HG03060 (cell line): ENCODE measurements around the gene PNMA6E.
"Not testable (repeated sequence)": the region's sequence is repeated elsewhere in the genome, so short reads cannot be mapped to it uniquely, and the experiment has no call there.

Experiments
- ATAC-seq: cut with Tn5 transposase; IDR thresholded peaks from one replicate; pipeline ENCODE4 v1.9.1; 2021; ENCODE audit warnings: low read depth, moderate number of reproducible peaks; ENCODE audit not compliant: unreplicated experiment

PNMA6E gene

DNA sequence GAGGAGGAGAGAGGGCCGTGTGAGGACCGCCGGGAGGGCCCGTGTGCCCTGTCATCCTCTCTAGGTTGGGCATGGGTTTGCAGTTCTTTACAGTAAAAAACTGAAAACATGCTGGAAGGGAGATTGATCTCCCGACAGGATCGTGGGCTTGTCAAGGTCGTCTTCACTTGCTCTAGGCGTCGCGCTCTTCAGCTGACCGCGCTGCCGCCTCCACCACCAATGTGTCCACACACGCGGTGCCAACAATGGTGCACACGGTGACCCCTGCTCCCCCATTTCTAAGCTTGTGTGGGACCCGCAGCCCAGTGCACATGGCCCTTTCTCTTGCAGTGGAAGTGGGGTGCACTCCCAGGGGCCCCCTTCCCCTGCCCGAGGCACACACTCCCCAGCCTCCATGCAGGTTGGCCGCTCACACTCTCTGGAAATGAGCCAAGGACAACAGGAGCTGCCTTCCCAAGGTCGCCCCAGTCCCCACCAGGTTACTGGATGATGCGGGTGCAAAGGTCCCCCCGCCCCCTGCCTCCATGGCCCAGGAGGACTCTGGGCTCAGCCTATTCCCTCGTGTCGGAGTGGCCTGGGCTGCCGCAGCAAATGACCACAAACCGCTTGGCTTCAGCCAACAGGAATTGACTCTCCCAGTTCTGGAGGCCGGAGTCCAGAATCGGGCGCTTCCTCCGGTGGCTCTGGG lies 8.4 kb upstream of the PNMA6E start:
- ATAC-seq: no peak

DNA sequence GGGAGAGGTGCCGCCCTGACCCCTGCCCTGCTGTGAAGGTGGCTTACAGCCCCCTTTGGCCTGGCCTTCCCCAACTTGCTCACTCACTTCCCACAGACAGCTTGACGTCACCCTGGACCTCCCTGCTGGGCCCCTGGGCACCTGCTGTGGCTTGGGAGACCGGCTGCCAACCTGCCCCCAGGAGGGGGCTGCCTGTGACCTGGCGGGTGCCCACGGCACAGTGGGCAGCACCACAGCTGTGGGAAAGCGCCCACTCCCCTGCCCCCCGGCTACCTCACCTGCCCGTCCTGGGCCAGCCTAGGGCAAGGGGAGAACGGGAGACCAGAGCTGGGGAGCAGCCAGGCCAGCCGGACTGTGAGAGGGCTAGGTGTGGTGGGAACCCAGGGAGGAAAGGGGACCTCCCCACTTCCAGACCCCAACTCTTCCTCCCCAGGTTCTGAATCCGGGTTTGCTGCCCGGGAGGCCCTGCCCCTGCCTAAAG lies 7.8 kb upstream of the PNMA6E start:
- no peak for ATAC-seq

DNA sequence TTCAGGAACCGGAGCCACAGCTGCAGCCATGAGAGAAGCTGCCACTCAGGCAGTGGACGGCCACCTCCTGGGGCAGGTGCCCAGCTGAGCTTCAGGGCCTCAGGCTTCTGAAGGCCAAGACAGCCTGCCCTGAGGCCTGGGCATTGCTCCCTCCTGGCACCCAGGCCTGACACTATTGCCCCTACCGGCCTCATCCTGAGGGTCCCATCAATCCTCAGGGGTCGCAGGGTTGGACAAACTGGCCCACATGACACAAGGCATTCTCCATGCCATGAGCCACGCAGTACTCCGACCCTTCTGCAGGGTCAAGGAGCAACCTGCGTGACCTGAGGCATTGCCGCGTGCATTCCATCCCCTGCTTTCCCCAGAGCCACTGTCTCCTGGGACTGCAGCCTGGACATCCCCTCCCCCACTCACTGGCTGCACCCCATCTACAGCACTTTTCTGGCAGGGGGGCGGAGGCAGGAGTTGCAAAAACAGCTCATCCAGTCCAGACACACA lies 7.1 kb upstream of the PNMA6E start:
- ATAC-seq: no peak

DNA sequence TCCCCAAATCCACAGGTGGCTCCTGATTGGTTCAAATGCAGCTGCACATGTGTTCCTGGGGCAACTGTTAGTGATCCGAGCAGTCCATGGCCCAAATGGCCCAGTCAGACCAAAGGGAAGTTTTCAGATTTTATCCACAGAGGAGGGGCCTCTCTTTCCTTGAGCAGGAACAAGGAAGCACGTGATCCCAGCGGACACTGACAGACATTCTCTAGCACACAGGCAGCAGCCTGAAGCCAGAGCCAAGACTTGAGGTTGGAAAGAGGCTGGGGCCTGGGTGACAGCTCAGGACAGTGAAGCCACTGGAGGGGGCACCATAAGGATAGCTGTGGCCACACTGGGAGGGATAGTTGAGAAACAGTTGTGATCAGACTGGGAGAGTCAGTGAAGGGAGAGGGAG lies 6.6 kb upstream of the PNMA6E start:
- no peak for ATAC-seq

DNA sequence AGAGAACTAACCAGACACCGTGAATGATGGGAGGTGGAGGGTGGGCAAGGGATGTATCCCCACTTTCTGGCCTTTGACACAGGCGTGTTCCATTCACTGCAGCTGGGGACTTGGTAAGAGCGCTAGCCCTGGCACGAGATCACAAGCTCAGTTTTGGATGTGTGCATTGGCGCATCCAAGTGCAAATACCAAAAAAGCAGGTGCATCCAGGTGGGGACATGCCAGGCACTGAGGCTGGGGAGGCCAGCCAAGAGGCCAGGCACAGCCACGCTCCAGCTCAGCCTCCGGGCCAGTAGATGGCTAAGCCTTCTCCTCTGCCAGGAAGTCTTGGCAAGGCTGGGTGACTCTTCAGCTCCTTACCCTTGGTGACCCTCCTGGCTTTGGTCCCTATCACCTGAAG lies 5.8 kb upstream of the PNMA6E start:
- ATAC-seq: no peak

DNA sequence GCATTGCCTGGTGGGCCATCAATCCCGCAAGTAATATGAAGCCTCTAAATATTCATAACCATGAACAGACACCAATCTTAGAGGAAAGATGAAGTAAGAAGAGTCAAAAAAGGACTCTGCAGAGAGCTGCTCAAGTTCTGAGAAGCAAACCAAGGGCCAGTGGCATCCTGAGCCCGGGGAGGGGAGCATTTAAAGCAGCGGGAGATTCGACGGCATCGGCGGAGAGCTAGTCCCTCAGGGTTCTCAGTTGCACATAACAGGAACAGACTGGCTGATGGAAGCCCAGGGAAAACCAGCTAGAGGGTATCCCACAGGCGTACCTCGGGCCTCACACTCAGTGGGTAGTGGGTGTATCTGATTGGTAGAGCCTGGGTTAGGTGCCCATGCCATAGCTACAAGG lies 4.9 kb upstream of the PNMA6E start:
- ATAC-seq: no peak

DNA sequence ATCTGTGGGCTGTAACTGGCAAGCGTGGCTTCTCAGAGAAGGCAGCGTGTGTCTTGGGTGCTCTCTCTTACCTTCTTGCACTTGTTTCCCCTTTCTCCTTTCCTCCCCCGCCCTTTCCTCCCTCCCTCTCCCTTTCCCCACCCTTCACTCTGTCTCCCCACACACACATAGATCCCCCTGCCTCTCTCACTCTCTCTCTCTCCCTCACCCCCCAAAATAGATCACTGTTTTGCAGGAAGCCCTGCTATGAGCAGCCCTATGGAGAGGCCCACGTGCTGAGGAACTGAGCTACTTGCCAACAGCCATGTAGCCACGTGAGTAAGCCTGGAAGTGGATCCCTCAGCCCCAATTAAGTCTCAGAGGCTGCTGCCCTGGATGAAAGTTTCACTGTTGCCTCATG lies 4.3 kb upstream of the PNMA6E start:
- no peak for ATAC-seq

DNA sequence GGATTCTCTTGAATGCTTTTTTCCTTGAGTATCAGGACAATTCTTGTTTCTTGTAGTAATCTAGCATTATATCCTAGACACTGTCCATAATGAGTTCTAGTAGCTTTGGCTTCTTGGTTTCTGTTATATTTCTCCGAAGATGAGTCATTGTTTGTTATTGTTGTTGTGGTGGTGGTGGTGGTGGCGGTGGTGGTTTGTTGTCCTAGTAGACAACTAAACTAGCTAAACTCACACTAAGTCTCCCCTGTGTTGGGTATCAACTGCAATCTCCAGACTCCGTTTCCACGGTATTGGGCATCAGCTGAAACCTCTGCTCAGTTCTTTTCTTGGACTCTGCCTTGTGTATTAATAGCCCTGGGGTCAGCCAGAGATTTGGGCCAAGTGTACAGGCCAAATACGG lies 3.2 kb upstream of the PNMA6E start:
- ATAC-seq: not testable (repeated sequence)

DNA sequence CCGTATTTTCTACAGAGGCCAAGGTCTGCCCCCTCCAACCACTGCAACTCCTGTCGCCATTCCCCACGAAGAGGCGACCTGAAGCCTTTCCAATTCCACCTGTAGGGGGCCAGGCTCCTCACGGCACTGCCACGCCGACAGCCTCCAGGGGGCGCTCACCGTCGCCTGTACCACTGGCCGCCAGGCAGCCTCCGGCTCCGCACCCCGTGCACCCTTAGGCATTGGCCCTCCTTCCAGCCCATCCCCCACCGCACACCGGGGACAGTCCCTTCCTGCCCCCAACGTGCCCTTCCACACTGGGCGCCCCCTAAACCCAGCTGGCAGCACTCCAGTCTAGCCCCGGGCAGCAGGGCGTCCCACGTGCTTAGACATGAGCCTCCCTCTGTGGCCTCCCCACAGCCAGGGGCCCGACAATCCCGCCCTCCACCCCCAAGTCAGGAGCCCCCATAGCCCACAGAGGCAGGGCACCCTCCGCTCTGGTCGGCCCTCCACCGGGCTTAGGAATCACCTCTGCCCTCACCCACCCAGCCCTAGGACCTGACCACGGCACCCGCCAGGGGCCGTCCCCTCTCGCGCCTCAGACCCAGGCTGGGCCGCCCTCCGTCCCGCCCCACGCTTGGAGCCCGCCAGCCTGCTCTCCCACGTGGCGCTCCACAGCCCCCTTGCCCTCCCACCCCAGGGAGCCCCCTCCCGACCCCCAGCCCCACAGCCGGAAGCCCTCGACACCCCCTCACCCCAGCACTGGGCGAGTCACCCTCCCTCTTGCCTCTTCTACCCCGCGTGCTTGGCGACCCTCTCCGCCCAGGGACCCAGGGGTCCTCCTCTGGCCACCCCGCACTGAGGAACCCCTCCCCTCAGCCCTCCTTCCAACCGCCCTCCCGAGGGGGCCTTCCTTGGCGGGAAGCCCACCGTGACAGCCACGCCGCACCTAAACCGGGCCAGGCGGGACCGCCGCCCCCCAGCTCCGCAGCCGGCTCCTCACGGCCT lies 711 bp downstream of the PNMA6E start:
- no peak for ATAC-seq

DNA sequence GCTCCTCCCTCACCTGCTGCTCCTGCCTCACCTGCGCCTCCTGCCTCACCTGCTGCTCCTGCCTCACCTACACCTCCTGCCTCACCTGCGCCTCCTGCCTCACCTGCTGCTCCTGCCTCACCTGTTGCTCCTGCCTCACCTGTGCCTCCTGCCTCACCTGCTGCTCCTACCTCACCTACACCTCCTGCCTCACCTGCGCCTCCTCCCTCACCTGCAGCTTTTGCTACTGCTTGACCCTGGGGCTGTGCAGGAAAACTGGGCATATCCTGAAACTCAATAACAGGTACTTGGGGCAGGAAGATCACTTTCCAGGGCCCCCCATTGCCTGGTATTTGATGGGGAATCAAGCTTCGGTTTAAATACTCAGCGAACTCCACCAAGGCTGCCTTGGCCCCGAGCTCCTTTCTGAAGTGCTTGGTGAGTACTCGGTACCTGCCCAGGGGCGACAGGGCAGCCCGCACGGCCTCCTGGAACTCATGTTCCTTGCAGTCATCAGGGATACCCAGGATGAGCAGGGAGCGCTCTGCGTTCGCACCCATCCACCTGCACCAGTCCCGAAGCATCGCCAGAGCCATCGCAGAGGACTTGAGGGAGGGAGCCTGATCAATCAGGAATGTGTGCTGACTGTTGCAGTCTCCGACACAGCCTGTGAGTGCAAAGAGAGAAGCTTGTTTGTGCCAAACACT lies 2.7 kb downstream of the PNMA6E start:
- no peak for ATAC-seq

DNA sequence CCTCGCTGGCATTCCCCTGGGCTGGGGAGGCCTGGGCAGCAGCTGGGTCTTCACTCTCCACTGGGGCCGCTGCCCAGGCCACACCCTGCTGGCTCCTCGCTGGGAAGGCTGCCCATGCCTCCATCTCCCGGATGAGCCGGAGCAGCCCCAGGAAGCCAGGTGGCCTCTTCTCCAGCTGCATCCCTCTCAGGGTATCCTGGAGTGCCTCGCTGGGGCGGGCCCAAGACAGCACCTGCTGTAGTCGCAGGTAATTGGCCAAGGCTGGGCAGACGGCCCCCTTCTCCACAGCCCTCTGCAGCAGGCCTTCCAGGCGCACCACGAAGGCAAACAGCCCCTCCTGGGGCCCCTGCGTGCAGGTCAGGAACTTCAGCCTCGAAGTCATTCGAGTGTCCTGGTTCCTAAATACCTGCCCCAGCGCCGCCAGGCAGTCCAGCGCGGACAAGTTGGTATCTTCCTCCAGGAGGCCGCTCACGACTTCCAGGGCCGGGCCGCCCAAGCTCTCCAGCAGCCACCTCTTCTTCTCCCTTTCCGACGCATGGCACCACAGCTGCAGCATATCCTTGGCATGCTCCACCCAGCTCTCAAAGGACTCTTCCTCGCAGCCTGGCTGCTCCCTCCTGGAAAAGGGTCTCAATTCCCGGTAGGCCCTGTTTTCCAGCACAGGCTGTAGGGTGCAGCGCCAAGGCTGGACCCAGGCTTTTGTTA lies 3.7 kb downstream of the PNMA6E start:
- no peak for ATAC-seq

DNA sequence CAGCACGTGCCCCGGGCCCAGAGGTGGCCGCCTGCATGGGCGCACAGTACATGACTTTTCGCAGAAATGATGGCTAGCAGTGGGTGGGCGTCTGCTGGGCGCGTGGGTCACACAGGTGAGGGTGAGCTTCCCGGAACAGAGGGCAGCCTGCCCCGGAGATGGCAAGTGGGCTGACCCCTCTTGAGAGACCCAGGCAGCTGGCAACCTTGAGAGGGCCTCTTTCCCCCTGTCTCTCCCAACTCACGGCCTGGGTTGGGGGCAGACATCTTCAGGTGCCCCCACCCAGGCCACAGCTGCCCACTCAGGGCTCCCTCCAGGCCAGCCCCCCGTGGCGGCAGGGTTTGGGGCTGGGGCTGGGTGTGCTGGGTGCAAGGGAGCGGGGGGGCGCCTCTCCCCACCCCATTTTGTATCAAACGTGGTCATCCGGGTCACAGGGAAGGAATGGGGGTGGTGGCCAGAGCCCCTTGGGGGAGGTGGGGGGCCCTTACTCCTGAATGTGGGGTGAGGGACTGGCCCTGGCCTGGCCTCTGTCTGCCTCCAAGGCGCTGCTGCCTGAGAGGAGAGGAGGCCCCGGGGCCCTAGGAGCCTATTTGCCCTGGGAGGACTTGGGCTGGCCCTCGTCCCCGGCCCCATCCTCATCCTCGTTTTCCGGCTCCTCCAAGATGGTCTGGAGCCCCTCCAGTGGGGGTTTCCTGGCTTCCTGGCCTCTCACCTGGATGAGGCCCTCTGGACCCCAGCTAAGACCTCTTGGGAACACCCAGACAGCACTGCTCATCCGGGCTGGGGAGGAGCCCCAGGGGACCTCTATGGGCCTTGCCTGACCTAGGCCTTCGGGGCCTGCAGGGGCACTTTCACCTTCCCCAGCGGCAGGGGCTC lies 4.6 kb downstream of the PNMA6E start:
- no peak for ATAC-seq

DNA sequence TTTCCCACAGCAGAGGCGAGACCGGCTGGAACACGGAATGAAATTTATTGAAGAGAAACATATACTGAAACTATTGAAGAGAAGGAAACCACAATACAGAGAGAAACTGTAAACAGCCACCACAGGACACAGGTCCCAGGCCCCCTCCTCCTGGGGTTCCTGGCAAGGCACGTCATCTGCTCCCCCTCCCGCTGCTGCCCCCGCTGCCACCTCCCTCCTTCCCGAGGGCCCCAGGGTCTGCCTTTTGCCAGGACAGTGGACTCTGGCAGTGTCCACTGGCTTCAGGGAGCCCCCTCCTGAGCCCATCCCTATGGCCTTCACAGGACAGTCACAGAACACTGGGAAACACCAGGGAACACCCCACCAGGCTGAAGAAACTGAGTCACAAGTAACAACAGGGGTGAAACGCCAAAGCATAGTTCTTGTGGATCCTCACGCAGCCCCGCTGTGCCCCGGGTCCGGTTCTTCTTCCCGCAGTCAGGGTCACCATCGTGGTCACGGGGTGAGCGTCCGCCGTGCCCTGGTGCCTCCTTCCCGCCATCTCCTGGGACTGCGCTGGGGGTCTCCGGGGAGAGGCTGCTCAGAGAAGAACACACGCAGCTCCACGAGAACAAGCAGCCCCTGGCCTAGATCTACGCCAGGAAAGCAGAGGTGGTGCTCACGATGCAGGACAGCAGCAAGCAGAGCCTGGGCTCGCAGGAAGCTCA lies 5.4 kb downstream of the PNMA6E start:
- ATAC-seq: no peak

DNA sequence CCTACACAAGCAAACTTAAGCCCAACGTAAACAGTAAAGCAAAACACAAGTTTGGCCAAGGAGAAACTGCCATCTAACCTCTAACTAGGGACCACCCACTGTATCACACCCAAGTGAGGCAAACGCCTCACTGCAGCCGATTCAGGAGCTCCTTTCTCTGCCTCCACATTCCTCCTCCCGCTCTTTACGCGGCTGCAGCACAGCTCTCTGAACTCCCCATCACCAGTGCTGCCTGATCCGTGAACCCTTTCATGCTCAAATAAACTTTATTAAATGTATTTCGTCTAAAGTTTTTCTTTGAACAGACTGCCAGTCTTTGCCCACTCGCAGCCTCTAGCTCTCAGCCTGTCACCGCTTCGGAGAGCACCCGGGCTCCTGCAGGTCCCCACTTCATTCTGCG lies 6.5 kb downstream of the PNMA6E start:
- no peak for ATAC-seq

DNA sequence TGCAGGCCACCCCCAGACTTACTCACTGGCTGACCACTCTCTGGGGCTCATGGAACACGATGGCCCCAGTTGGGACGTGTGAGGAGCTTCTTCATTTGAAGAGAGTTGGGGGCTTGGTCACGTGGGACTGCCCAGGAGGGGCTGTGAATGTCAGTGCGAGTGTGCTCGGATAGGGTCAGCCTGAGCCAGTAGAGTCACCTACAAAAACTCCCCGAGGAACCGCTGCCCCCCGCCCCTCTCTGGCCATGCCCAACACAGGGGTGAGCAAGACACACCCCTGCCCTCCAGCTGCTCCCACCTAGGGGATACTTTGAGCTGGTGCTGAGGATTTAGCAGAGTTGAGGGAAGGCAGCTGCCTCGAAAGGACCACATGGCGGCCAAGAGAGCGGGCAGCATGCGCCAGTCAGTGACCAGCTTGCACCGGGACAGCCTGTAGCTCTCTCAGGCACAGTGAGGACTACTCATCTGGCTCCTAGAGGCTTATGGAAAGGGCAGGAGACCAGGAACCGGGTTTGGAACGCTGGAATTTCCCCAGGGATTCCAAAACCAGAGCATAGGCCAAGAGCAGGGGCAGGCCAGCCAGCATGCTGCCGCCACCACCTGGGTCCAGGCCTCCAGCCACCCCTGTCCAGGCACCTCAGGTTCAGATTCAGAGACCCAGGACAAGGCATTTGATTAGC lies 8.4 kb downstream of the PNMA6E start:
- ATAC-seq: no peak

DNA sequence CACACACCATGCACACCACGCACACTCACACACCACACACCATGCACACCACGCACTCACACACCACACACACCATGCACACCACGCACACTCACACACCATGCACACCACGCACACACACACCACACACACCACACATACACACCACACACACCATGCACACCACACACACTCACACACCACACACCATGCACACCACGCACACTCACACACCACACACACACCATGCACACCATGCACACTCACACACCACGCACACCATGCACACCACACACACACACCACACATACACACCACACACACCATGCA lies 11.7 kb downstream of the PNMA6E start:
- not testable (repeated sequence) for ATAC-seq

DNA sequence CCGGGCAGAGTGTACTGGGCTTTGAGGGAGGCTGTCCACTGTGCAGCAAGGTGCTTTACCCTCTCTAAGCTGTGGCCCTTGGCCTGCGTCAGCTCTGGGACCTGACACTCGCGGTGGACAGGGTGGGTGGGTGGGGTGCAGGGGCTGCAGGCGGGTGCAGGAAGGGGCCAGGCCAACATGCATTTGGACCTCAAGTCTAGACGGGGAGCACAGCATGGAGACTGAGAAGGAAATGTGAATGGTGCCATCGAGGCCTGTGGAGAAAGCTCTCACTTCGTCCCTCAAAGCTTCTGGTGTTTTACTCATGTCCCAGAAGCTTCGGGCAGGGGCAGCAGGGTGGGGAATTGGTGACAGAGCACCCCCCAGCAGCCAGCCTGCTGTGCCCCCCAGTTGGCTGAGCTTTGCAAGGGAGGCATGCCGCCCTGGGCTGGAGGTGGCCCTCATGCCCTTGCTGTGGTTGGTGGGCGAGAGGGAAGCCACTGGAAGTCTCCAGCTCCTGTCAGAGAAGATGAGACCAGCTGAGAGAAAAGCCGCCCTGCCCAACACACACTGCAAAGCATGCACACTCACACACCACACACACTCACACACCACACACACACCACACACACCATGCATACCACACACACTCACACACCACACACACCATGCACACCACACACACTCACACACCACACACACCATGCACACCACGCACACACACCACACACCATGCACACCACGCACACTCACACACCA lies 12.3 kb downstream of the PNMA6E start:
- no peak for ATAC-seq
